Tibial artery (tissue), 4 donors: Measurements from ENCODE around the gene PSMB2.

Experiments used
- DNase-seq, 2 donors: peaks; one replicate each; pipeline ENCODE4 v3.0.0-alpha.2; 2019
- H3K27ac ChIP-seq, 2 donors: fragments of 200-600 bp; sonication (generic) in 1 of 2; 1 replicate in 1 of 2; 2 replicates in 1 of 2; pipeline ENCODE4 v1.5.1; 2018 to 2019; ENCODE audit warnings: mild to moderate bottlenecking in 1 of 2
- H3K27me3 ChIP-seq, 2 donors: fragments of 200-600 bp; sonication (generic) in 1 of 2; one replicate each; pipeline versions ENCODE4 v1.5.1 to v1.6.0; 2016 to 2019
- H3K36me3 ChIP-seq, 3 donors: fragments of 200-600 bp; sonication (generic) in 2 of 3; one replicate each; pipeline ENCODE4 v1.5.1; 2016 to 2019; ENCODE audit warnings: mild to moderate bottlenecking in 2 of 3
- H3K4me1 ChIP-seq, 4 donors: fragments of 200-600 bp; sonication (generic) in 2 of 4; 1 replicate in 3 of 4; 2 replicates in 1 of 4; pipeline ENCODE4 v1.5.1; 2016 to 2019
- H3K4me3 ChIP-seq, 2 donors: fragments of 200-600 bp; sonication (generic) in 1 of 2; 1 replicate in 1 of 2; 2 replicates in 1 of 2; pipeline ENCODE4 v1.5.1; 2018 to 2019; ENCODE audit warnings: mild to moderate bottlenecking in 2 of 2
- H3K9me3 ChIP-seq, 3 donors: fragments of 200-600 bp; sonication (generic) in 1 of 3; one replicate each; pipeline ENCODE4 v1.5.1; 2016 to 2019
- CTCF ChIP-seq, 2 experiments: fragments of 200-600 bp in 1 of 2; fragments of 450-650 bp in 1 of 2; IDR thresholded peaks; one replicate each; pipeline ENCODE4 v1.5.1; 2017 to 2019; ENCODE audit warnings: antibody characterized with exemption in 2 of 2, mild to moderate bottlenecking in 1 of 2, moderate library complexity in 1 of 2
- intact Hi-C: fragments of 100-400 bp; cut with DNase I; formaldehyde crosslinking; loops from one replicate; pipeline ENCODE4 v1.15.0; 2023; ENCODE audit warnings: low total_unique reads

Gene PSMB2

GRCh38 chr1:35594005-35594760, 47.1 kb downstream of the PSMB2 start:
- no peak for DNase-seq
- Histone ChIP-seq H3K36me3 (peaks cover 0 to 28% (median 13%) of the 10 kb centered on the region in 3 donors), H3K4me3 (no peak overlapping the region), H3K27ac (no peak overlapping the region), H3K9me3 (no peaks in the 10 kb centered on the region), H3K4me1 (no peaks in the 10 kb centered on the region), H3K27me3 (no peaks in the 10 kb centered on the region)
- intact Hi-C loops, result no loop called here
- TF ChIP-seq CTCF (IDR thresholded peaks at IDR 0.05), result no peak

GRCh38 chr1:35592991-35593769, 48.1 kb downstream of the PSMB2 start:
- Histone ChIP-seq H3K36me3 (peaks cover 0 to 25% (median 8%) of the 10 kb centered on the region in 3 donors), H3K9me3 (no peaks in the 10 kb centered on the region), H3K27ac (no peak overlapping the region), H3K4me1 (no peaks in the 10 kb centered on the region), H3K4me3 (no peak overlapping the region), H3K27me3 (no peaks in the 10 kb centered on the region)
- DNase-seq, result no peak
- intact Hi-C loops, result no loop called here
- TF ChIP-seq CTCF (IDR thresholded peaks at IDR 0.05), result no peak

- Histone ChIP-seq H3K27me3 (no peaks in the 10 kb centered on the region), H3K9me3 (no peaks in the 10 kb centered on the region), H3K27ac (no peak overlapping the region), H3K4me1 (no peaks in the 10 kb centered on the region), H3K4me3 (no peak overlapping the region), H3K36me3 (peaks cover 0 to 15% (median 8%) of the 10 kb centered on the region in 3 donors)
- intact Hi-C loops, result no loop called here
- TF ChIP-seq CTCF (IDR thresholded peaks at IDR 0.05), result no peak
- DNase-seq, result no peak
Observed at GRCh38 chr1:35591211-35591610, 50.1 kb downstream of the PSMB2 start.

GRCh38 chr1:35590476-35591040, 50.8 kb downstream of the PSMB2 start:
- no peak overlapping the region for H3K4me3 ChIP-seq
- no peaks in the 10 kb centered on the region for H3K4me1 ChIP-seq
- intact Hi-C loops, result no loop called here

More at GRCh38 chr1:35590476-35591040, 50.8 kb downstream of the PSMB2 start:
- H3K9me3 ChIP-seq, result no peaks in the 10 kb centered on the region
- H3K27me3 ChIP-seq, result no peaks in the 10 kb centered on the region
- DNase-seq, result no peak
- TF ChIP-seq CTCF (IDR thresholded peaks at IDR 0.05), result no peak
- peaks cover 0 to 15% (median 8%) of the 10 kb centered on the region in 3 donors for H3K36me3 ChIP-seq
- H3K27ac ChIP-seq, result no peak overlapping the region
